Left kidney (tissue), 2 donors: Measurements from ENCODE around the gene TAS2R60. TPM values are rescaled to one million over a fixed set of nuclear protein-coding genes. Genes with fewer than 3 reads are reported as not detected.
"Not testable (repeated sequence)": the region's sequence is repeated elsewhere in the genome, so short reads cannot be mapped to it uniquely, and the experiment has no call there.

Source experiments
- DNase-seq: peaks from one replicate; pipeline ENCODE4 v3.0.0-alpha.2; 2013
- polyA plus RNA-seq: library from polyadenylated mRNA; unstranded; fragments of 120-200 nt; gene quantifications from one replicate; pipeline ENCODE4 v1.2.1, GENCODE V29; 2013; ENCODE audit not compliant: insufficient read length

The TAS2R60 gene
- polyA plus RNA-seq, 1 donor = not detected

DNA sequence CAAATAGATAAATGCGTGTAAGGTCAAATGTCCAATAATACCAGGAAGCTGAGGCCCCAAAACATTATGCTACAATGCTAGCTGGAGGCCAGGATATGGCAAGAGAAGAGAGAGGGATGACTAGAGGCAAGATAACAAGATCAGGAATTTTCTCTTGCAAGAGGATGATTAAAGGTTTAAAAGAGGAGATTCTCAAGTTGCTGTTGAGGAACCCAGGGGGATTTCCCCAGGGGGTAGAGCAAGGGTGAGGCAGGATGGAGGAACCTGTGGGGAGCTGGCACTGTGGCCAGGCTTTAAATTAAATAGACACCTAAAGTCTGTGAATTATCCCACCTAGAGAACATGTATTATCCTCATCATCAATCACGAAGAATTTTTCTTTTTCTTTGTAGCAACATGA, 3.4 kb upstream of the TAS2R60 start:
- no peak for DNase-seq

DNA sequence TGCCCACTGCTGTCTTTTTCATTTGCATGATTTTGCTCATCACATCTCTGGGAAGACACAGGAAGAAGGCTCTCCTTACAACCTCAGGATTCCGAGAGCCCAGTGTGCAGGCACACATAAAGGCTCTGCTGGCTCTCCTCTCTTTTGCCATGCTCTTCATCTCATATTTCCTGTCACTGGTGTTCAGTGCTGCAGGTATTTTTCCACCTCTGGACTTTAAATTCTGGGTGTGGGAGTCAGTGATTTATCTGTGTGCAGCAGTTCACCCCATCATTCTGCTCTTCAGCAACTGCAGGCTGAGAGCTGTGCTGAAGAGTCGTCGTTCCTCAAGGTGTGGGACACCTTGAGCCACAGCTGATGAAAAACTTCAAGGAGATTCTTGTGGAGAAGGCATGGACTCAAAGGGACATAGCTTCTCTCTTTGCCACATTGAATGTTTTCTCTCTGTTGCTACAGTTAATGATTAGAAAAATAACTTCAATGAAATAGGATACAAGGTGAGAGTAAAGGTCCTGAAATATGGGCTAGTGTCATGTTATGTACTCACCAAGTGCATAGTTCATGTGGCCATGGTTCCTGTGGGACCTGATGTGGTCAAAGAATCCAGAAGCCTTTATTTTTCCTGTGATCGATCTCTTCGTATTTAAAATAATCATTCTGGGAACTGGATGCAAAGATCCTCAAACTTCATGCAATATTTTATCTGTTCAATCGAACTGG, 970 bp downstream of the TAS2R60 start:
- DNase-seq = no peak

DNA sequence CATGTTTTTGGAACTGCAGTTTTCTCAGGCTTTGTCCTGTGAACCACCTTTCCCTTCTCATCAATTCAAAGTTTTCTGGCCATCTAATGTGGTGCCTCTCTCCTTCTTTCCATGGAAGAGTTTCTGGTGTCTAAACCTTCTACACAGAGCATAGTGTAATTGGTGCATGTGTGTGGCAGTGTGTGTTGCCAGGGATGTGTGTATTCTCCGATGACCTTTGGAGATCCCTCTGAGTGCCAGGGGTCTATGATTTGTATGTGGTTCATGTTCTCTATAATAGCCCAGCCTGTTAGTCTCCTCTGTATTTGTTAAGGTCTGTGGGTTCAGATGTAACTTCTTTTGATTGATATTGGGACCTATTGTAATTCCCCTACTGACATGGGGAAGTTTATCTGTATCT, 1.5 kb downstream of the TAS2R60 start:
- no peak for DNase-seq

DNA sequence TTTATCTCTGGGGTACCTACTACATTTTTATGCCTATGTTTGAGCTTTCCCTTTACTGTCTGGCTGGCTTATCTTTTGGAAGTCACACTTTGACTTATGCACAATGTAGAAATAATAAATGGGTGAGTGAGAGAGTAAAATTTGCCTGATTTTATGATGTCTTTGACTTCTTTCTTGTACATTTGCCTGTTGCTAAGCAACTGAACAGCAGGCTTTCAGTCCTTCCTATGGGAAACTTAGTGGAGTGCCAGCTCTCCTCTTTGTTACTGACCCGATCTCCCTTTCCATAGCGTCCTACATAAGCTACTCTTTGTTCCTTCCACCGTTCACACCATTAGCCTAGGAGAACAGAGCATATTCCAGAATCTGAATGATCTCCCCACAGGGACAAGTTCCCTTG, 4.2 kb downstream of the TAS2R60 start:
- no peak for DNase-seq

DNA sequence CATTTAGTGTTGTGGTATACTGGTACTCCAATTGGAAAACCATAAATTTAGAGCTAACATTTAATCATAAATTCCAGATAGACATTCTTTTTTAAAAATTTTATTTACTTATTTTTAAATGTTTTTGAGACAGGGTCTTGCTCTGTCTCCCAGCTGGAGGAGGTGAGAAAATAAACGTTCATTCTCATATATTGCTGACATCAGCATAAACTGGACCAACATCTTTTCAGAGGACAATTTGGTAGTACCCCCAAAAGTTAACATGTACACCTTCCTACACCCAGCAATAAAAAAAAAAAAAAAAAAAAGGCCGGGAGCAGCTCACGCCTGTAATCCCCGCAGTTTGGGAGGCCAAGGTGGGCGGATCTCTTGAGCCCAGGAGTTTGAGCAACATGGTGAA, 5.2 kb downstream of the TAS2R60 start:
- no peak for DNase-seq

DNA sequence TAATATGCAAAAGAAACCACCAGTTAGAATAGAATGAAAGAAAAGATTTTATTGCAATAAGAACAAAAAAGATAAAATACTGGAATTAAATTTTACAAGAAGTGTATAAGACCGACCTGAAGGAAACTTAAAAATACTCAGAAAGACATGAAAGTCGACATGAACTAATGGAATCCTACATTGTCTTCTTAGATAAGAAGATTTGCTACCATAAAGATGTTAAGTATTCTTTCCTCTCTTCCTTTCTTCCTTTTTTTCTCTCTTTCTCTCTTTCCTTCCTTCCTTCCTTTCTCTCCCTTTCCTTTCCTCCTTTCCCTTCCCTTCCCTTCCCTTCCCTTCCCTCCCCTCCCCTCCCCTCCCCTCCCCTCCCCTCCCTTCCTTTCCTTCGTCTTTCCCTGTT, 6.5 kb downstream of the TAS2R60 start:
- DNase-seq = no peak

DNA sequence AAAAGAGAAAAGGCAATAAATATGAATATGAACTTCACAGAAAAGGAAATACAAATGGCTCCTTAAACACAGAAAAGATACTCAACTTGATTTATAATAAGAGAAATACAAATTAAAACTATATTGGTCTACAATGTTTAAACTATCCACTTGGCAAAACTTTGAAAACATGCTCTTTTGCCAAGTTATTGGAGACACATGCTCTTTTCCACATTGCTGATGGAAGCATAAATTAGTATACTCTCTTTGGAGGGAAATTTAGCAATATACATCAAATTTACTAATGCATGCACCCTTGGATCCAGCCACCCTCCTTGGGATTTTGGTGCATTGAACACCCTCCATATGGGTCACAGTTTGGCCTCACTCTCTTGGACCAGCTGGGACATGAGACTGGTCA, 7.9 kb downstream of the TAS2R60 start:
- no peak for DNase-seq

DNA sequence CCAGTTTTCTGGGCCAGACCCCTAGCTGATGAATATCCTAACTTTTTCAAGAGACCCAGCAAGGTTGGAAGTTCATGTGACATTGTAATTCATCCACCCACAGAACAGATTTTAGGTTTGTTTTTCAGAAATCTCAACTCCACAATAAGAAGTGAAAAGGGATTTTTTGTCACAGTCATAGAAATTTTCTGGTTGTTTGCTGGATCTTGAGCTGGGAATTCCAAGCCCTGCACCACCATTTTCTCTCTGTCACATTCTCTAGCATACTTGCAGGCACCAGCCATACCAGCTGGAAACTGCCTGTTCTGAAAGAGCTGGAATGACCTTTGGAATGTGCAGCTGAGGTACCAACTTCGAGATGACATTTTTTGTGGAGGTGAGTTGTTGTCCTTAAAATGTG, 8.5 kb downstream of the TAS2R60 start:
- DNase-seq = no peak

DNA sequence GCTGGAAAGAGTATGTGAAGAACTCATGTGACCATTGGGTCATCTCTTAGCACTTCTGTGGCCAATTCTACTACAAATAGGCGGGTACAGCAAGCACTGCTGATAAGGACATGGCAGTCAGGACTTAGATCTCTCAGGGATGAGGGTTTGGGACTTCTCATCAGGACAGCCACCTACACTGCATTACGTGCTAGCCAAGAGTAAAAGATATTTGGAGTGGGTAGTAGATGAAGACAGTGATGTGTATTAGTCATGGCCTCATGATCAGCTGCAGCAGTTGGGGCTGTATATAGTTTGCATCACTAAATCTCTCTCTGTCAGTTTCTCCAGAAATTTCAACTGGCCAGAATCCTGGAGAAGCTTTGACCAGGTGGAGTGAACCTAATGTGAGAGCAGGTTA, 9.2 kb downstream of the TAS2R60 start:
- DNase-seq = no peak

DNA sequence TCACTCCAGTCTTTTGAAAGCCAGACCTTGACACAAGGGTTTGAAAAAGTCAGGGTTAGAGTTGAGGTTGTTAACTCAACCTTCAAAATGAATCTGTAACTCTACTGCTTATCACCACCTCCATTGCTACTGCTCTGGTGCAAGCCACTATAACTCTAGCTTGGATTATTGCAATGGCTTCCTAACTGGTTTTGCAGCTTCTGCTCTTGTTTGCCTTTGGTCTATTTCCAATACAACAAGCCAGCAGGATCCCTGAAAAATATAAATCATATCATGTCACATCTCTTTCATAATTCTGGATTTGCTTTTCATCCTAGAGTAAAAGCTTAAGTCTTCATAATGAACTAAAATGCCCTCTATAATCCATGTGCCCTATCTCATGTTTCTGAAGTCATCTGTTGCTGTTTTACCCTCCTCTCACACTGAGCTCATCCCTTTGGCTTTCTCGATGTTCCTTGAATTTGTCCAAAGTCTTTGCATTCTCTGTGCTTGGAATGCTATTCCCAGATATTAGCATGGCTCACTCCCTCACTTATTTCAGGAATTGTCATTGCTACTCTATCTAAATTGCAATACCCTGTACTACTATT, 10.9 kb downstream of the TAS2R60 start:
- no peak for DNase-seq

DNA sequence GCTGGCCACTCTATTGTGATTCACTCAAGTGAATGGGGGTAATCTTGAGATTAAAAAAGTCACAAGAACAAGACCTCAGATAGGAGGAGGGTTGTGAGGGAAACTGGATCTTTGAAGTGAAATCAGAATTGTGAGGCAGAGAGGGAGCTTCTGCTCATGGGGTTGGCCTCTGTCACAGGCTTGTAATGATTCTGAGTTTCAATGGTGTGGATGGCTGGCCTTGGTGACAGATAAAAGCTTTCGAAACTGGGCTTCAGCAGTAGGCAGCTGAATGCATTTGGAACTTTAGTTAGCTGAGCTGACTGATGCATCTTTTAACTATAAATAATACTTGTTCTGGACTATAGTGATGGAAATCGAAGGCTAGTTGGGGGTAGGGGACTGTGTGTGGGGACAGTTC, 12.2 kb downstream of the TAS2R60 start:
- no peak for DNase-seq

DNA sequence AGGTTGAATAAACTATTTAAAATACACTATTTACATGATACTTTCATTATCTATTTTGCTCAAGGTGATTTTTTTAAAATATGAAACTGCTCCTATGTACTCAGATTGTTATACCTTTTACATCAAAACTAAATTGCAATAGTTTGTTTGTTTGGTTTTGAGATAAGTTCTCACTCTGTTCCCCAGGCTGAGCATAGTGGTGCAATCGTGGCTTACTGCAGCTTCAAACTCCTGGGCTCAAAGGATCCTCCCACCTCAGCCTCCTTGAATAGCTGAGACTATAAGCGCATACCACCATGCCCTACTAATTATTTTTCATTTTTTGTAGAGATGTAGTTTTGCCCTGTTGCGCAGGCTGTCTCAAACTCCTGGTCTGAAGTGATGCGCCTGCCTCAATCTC, 12.7 kb downstream of the TAS2R60 start:
- no peak for DNase-seq

DNA sequence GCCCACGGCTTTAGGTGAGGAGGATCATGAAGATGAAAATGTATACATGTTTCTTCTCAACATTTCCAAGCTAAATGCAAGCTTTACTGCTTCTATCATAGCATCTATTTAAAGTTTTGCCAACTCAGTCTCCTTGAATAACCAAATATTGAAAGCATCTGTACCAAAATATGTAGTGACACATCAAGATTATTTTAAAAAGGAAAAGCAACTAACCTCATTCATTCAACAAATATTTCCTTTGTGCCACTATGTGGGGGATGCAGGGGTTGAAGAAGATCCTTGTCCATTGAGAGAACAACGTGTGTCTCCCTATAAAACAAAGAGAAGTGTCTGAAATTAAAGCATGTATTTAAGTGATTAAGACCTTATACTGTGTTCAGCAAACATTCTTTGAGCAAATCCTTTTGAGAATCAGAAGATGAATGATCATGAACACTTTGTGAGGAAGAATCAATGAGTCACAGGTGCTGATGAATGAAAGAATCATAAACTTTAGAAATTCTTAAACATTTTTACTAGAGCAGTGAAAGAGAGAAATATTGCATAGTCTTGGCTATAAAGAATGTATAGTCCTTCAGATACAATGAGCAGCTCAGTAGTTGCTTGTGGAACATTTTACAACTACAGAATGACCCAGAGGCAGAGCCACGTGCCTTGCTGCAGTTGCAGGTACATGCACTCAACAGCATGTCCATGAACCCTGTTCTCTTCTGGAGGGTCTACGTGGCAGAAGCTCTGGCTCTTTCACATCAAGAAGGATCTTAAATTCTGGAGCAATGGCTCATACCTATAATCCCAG, 13.9 kb downstream of the TAS2R60 start:
- no peak for DNase-seq

DNA sequence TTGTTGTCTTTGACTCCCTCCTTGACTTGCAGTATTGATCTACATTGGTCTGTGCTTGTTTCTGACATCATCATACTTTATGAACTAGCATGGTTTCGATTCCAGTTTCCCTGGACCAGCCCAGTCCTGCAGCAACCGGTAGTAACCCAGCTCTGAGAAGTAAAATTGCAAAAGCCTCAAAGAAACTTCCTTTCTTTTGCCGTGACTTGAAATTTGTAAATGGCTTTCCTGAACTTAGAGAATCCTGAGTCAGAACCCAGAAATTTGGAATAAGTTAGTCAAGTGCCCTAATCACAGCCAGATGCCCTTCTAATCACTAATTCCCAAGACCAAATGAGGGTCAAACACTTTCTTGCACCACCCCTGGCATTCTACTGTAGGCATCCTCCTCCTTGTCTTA, 15.0 kb downstream of the TAS2R60 start:
- no peak for DNase-seq

DNA sequence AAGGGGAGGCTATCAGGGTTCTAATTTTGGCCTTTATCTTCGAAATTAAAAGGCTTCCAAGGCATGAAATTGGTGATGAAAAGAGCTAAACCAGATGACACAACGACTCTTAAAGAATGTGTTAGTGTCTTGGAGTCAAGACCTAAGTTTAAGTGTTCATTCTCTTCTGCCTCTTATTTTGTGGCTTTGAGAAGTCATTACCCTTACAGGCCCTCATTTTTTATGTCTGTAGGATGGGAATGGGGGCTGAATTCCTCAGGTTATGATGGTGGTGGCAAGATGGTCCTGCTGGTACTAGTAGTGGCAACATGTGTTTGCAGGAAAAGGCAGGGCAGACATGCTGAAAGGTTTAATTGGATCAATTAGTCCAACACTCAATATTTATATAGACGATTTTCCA, 15.4 kb downstream of the TAS2R60 start:
- DNase-seq = no peak

DNA sequence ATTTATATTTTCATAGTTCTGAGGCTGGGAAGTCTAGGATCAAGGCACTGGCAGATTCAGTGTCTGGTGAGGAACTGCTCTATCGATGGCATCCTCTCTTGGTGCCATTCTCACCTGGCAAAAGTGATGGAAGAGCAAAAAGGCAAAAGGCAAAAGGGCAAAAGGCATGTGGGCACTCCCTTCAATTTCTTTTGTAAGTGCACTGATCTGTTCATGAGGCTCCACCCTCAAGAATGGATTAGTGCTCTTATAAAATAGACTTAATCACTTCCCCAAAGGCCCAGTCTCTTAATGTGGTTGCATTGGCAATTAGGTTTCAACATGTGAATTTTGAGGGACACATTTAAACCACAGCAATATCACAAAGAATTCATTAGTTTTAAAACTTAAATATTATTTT, 16.1 kb downstream of the TAS2R60 start:
- no peak for DNase-seq

DNA sequence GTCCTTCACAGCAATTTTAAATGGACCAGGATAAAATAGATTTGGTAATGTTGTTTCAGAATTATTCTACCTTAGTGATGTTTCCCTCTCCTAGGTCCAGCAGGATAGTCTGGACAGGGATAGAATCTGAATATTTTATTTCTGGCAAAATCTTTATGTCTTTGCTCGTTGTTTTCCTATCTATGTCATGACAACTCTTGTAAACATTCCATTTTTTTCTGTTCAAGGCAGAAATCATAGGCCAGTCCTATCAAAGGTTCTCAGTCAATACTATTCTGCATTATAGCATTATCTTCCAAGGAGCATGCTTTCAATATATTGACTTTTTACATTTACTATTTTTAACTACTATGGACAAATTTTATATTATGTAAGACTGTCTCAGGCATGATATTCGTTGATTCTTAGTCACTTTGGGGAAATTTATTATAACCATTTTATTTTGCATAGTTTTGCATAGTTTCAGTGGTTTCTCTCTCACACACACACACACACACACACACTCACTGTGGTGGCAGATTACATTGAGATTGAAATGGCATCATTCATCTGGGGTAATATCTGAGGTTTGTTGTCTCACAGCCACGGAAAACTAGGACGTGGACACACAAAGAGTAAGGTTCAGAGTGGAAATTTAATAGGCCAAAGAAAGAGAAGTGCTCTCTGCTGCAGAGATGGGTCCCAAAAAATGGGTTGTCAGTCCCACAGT, 17.2 kb downstream of the TAS2R60 start:
- no peak for DNase-seq

DNA sequence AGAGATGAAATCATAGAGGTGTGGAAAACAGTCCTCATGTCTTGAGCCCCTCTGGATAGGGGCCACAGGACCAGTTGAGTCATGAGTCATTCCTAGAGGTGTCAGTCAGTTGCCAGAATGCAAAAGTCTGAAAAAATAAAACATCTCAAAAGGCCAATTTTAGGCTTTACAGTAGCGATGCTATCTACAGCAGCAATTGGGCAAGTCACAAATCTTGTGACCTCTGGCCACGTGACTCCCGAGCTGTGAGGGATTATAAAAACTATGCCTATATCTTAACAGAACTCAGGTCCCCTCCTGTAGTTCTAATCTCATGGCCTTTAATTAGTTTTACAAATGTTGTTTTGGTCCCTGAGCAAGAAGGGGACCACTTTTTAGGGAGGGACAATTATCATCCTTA, 18.8 kb downstream of the TAS2R60 start:
- DNase-seq = no peak

DNA sequence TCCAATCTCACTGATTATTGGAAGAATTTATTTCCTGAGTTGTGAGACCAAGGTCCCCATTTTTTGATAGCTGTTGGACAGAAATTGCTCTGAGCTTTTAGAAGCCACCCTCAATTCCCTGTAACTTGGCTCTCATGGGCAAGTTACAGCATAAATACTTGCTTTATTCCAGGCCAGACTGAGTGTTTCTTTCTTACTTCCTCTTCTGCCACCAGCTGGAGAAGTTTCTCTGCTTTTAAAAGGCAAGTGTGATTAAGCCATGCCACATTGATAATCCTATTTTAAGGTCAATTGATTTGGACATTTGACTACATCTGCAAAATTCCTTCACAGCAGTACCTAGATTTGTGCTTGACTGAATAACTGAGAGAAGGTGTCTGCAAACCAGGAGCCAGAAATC, 20.3 kb downstream of the TAS2R60 start:
- DNase-seq = no peak

DNA sequence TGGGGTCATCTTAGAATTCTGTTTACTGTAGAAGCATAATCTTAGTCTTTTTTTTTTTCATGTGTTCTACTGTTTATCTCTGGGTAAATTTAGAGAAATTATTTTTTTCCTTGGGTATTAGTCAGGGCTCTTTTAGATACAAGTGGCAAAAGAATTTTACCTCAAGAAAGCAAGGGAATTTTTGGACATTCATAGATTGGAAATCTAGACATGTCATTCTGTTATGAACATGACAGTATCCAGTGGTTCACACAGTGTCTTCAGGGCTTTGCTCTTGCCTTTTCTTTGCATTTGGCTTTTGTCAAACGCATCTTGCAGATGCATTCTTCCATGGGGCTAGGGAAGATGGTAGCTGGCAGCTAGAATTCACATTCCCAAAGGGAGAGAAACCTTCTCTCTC, 20.7 kb downstream of the TAS2R60 start:
- DNase-seq = no peak

DNA sequence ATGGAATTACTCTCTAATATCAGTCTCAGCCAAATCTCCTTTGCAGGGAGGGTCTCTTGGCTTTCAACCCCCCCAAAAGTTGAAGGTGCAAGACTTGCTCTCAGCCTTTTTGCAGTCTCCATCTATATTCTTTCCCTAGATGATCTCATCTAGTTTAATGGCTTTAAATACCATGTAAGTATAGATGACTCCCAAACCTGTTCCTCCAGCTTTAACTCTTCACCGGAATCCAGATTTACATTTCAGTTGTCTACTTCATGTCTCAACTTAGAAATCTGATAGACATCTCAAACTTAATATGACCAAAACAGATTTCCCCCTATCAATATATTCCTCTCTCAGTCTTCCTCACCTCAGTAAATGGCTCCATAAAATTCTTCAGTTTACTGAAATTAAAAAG, 24.5 kb downstream of the TAS2R60 start:
- DNase-seq = no peak

DNA sequence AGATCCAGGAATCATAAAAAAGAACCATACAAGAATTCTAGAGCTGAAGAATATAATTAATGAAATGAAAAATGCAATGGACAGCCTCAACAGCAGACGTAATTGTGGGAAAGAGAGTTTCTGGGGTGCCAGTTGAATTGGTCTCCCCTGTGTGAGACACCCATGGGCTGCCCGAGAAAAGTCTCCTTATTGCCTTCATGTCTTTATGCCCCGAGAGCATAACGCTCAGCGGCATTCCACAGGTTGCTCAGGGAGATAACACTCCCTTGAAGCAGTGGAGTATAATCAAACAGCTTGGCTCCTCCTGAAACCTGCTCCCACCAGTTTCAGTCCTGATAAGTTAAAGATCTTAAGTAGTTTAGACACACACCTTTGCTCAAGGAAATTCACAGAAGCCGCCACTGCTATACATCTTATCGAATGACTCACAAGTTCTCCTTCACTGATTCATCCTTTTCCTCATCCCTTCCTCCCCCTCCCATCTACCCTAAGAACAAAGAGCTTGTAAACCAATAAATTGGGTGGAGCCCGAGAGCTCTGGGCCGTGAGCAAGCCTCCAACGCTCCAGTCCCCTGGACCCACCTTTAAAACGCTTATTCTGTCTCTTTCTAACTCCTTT, 28.9 kb downstream of the TAS2R60 start:
- DNase-seq = not testable (repeated sequence)
